K562 (cell line): Measurements from ENCODE around the gene NDUFS6. TPM values are rescaled to one million over a fixed set of nuclear protein-coding genes. Genes with fewer than 3 reads are reported as not detected.

ENCODE experiments used
- ATAC-seq: fragments of 200-7000 bp; cut with Tn5 transposase; 3 replicates; pipeline ENCODE4 v1.9.1; 2020; ENCODE audit warnings: moderate library complexity
- BruUV-seq: library from RNA; stranded (reverse); fragments of 400-500 nt; replicated peaks from 2 replicates; lab custom pipeline; 2021; lab: Mats Ljungman, UMichigan
- CTCF ChIA-PET: fragments of 300-600 bp; formaldehyde crosslinking; extraction: SDS; loops from one replicate; lab custom pipeline; 2021; ENCODE audit warnings: low intra/inter-chr PET ratio; lab: Yijun Ruan, JAX
- POLR2A ChIA-PET: fragments of 300-600, 350-650 bp; sonication (Branson Sonifier 250); formaldehyde crosslinking; extraction: SDS; loops from one replicate; lab custom pipeline; 2021; ENCODE audit warnings: antibody characterized with exemption, inconsistent platforms; lab: Yijun Ruan, JAX
- DNase-seq, 4 experiments: peaks; one replicate each; pipeline versions ENCODE4 v3.0.0 to v3.0.0-alpha.2; 2011 to 2018; ENCODE audit warnings: low spot score in 3 of 4, mixed read lengths in 3 of 4; ENCODE audit errors: extremely low read depth in 1 of 4
- FAIRE-seq: peaks from 2 replicates; lab custom pipeline; 2011; peaks lifted over from hg19 to GRCh38; lab: Jason Lieb, UNC
- H2AFZ ChIP-seq: 2 replicates; pipeline ENCODE4 v1.6.0; 2011; ENCODE audit warnings: low read depth, low read length, control low read depth, inconsistent platforms
- H3K27ac ChIP-seq: fragments of 200-600 bp; 3 replicates; pipeline ENCODE4 v1.8.0; 2011; ENCODE audit warnings: low read depth, mild to moderate bottlenecking, control low read depth, inconsistent platforms, low read length, moderate library complexity, mixed read lengths; ENCODE audit errors: extremely low read depth
- H3K27me3 ChIP-seq, 2 experiments: fragments of 300-600 bp in 1 of 2; 2 replicates in 1 of 2; 3 replicates in 1 of 2; pipeline versions ENCODE4 v1.6.0 to v1.8.0; 2011; ENCODE audit warnings: inconsistent platforms in 2 of 2, low read length in 2 of 2, mild to moderate bottlenecking in 1 of 2, mixed read lengths in 1 of 2, moderate library complexity in 1 of 2; ENCODE audit not compliant: control insufficient read depth in 2 of 2, insufficient read depth in 2 of 2
- H3K36me3 ChIP-seq: fragments of 300-600 bp; 3 replicates; pipeline ENCODE4 v1.8.0; 2011; ENCODE audit warnings: mild to moderate bottlenecking, low read length, inconsistent platforms; ENCODE audit not compliant: control insufficient read depth, insufficient read depth
- H3K4me1 ChIP-seq, 2 experiments: fragments of 200-600 bp in 1 of 2; replicated peaks in 1 of 2; 2 replicates in 1 of 2; 3 replicates in 1 of 2; pipeline versions ENCODE4 v1.5.1 to v1.8.0; 2011; ENCODE audit warnings: inconsistent platforms in 2 of 2, low read length in 2 of 2, mild to moderate bottlenecking in 1 of 2, mixed read lengths in 1 of 2, moderate library complexity in 1 of 2; ENCODE audit not compliant: control insufficient read depth in 2 of 2, insufficient read depth in 2 of 2
- H3K4me2 ChIP-seq: 2 replicates; pipeline ENCODE4 v1.6.1; 2011; ENCODE audit warnings: low read length, control low read depth, inconsistent platforms, mixed read lengths; ENCODE audit not compliant: insufficient read depth
- H3K4me3 ChIP-seq: fragments of 200-600 bp; sonication (generic), shearing (Covaris generic); 2 replicates; pipeline ENCODE4 v1.5.1; 2016; ENCODE audit warnings: control low read depth, inconsistent platforms
- H3K79me2 ChIP-seq: fragments of 200-600 bp; 3 replicates; pipeline ENCODE4 v1.8.0; 2011; ENCODE audit warnings: low read length, inconsistent platforms; ENCODE audit not compliant: control insufficient read depth, insufficient read depth
- H3K9ac ChIP-seq, 2 experiments: 2 replicates each; pipeline versions ENCODE4 v1.6.0 to v1.6.1; 2011; ENCODE audit warnings: low read depth in 2 of 2, low read length in 2 of 2, control low read depth in 1 of 2, inconsistent platforms in 1 of 2, mild to moderate bottlenecking in 1 of 2, mixed read lengths in 1 of 2; ENCODE audit not compliant: insufficient read depth in 1 of 2
- H3K9me1 ChIP-seq: one replicate; pipeline ENCODE4 v1.6.0; 2011; ENCODE audit warnings: inconsistent platforms, mild to moderate bottlenecking, low read length, moderate library complexity; ENCODE audit not compliant: control insufficient read depth, insufficient read depth
- H3K9me3 ChIP-seq: replicated peaks from 2 replicates; pipeline ENCODE4 v1.5.1; 2011; ENCODE audit warnings: low read depth, low read length, inconsistent platforms; ENCODE audit not compliant: control insufficient read depth, insufficient read depth
- H4K20me1 ChIP-seq: replicated peaks from 2 replicates; pipeline ENCODE4 v1.6.1; 2011; ENCODE audit warnings: low read length, inconsistent platforms, mixed read lengths; ENCODE audit not compliant: control insufficient read depth, insufficient read depth
- JUN ChIP-seq, 2 experiments: sonication (generic) in 1 of 2; formaldehyde crosslinking in 1 of 2; IDR thresholded peaks; 2 replicates each; pipeline versions ENCODE4 v1.6.1 to v1.8.0; 2012 to 2022; ENCODE audit warnings: borderline replicate concordance in 2 of 2, mild to moderate bottlenecking in 2 of 2, improper control_type of control experiment in 1 of 2, low read depth in 1 of 2, low read length in 1 of 2, missing genetic modification reagents in 1 of 2
- POU5F1 ChIP-seq: fragments of 150-350 bp; IDR thresholded peaks from 2 replicates; pipeline ENCODE4 v1.6.1; 2014; ENCODE audit warnings: borderline replicate concordance, low read length, low read depth, mild to moderate bottlenecking; ENCODE audit not compliant: partially characterized antibody
- TAL1 ChIP-seq: fragments of 450-650 bp; IDR thresholded peaks from 2 replicates; pipeline ENCODE4 v1.6.1; 2016; ENCODE audit warnings: mild to moderate bottlenecking
- WGBS: fragments of 100-300 bp; shearing (Covaris generic); methylation state at CpG from one replicate; pipeline ENCODE4 v1.1.6; 2016; ENCODE audit warnings: low coverage, mixed read lengths; ENCODE audit not compliant: insufficient coverage; ENCODE audit errors: missing lambda C conversion rate; 5-methylcytosine and 5-hydroxymethylcytosine counted together
- in situ Hi-C: fragments of 300-500 bp; cut with MboI; formaldehyde crosslinking; loops from 4 replicates; pipeline ENCODE4 v1.15.0; 2018; ENCODE audit warnings: inconsistent platforms, mixed read lengths
- intact Hi-C: fragments of 100-400 bp; cut with micrococcal nuclease; formaldehyde crosslinking; loops from 2 replicates; pipeline ENCODE4 v1.14.2; 2022
- polyA plus RNA-seq, 8 experiments: library from polyadenylated mRNA; depleted of rRNA in 4 of 8; stranded (reverse) in 5 of 8; unstranded in 3 of 8; fragments of >200 nt; fragmentation: Nextera tagmentation in 2 of 8; fragmentation: Illumina TruSeq in 1 of 8; extraction: Ambion mirVana in 2 of 8; extraction: Trizol in 1 of 8; gene quantifications; 2 replicates each; pipeline versions ENCODE4 v1.2.1 to v1.2.3, GENCODE V29; 2011 to 2014; ENCODE audit warnings: inconsistent platforms in 1 of 8, missing spikeins in 1 of 8
- total RNA-seq, 7 experiments: library from RNA; depleted of rRNA in 6 of 7; stranded (reverse); fragments of >200 nt in 6 of 7; fragmentation: Illumina TruSeq in 2 of 7; extraction: Trizol in 2 of 7; gene quantifications; 2 replicates each; pipeline versions ENCODE4 v1.2.1 to v1.2.3, GENCODE V29; 2011 to 2021; ENCODE audit warnings: low replicate concordance in 1 of 7
- TF ChIP-seq, protein P1 (sequence below): fragments of 450-650 bp; formaldehyde crosslinking; IDR thresholded peaks from 2 replicates; pipeline ENCODE4 v1.4.0; 2022; ENCODE audit warnings: mild to moderate bottlenecking, moderate library complexity
- TF ChIP-seq, protein P2 (sequence below): fragments of 250-450 bp; sonication (Bioruptor Pico); IDR thresholded peaks from 2 replicates; pipeline ENCODE4 v1.9.0; 2021; ENCODE audit warnings: mild to moderate bottlenecking, inconsistent platforms
- TF ChIP-seq, protein P3 (sequence below), 3 experiments: IDR thresholded peaks in 2 of 3; conservative IDR thresholded peaks in 1 of 3; 2 replicates each; pipeline ENCODE4 v1.5.1; 2011 to 2012; ENCODE audit warnings: low read length in 3 of 3, mild to moderate bottlenecking in 3 of 3, control low read depth in 2 of 3, improper control_type of control experiment in 1 of 3, inconsistent platforms in 1 of 3, low read depth in 1 of 3, mixed read lengths in 1 of 3, moderate library complexity in 1 of 3; ENCODE audit not compliant: insufficient read depth in 2 of 3

The NDUFS6 gene
- total and polyA plus RNA-seq, 9 of the 15 experiments (the other 6 are each of a cell fraction or from before 2014, with no cell fraction given): 36.1 to 291 (median 77.0) TPM

DNA sequence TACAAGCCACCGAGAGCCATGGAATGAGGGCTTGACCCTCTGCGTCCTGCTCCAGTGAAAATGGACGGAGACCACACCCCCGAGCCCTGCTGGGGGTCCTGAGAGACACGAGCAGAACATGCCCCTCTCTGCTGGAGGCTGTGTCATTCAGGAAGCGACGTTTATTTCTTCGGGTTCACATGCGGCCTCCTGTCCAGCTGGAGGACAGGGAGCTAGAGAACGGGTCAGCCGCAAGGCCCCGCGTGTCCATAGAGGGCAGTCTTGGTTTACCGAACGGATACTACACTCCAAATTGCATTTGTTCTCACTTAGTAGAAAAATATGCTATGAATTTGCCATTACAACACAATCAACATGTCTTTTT lies 37.7 kb upstream of the NDUFS6 start:
- peaks cover 0 to 9% of the 10 kb centered on the region in 2 experiments; a peak in 1 of 5 replicates for H3K4me1 ChIP-seq
- no peak overlapping the region for H3K4me3 ChIP-seq
- no peak overlapping the region for H2AFZ ChIP-seq
- H3K9me3 ChIP-seq: peaks cover 2% of the 10 kb centered on the region; the same call in 1 of the 2 replicates
- in situ Hi-C loops (no loop called here), intact Hi-C loops (loop anchor here (1.0 to 2.0 kb wide), 2 partner anchors 253 to 275 kb away; no protein-coding TSS in a partner anchor)
- H3K27me3 ChIP-seq: peaks cover 69 to 84% of the 10 kb centered on the region in 2 experiments
- WGBS: under 1% methylated on average over 15 of the region's 15 CpGs
- ChIA-PET POLR2A (interaction anchor here (0.6 kb wide), 1 partner anchor 729 kb away, joined by 4 read pairs; no protein-coding TSS in a partner anchor), CTCF (interaction anchor here (0.6 to 3.1 kb wide), 3 partner anchors 71 to 276 kb away, joined by 3 to 10 read pairs (median 4); no protein-coding TSS in a partner anchor)
- FAIRE-seq: peak; percentile 93
- H3K79me2 ChIP-seq: no peaks in the 10 kb centered on the region
- H3K27ac ChIP-seq: no peak overlapping the region
- H3K4me2 ChIP-seq: no peak overlapping the region
- no TSS peak for BruUV-seq
- 0 out of 2 replicates have a peak, but pooled peaks cover 3% of the 10 kb centered on the region for H4K20me1 ChIP-seq
- H3K9me1 ChIP-seq: peaks cover 3% of the 10 kb centered on the region
- no peaks in the 10 kb centered on the region for H3K36me3 ChIP-seq
- DNase-seq: peak; percentile 51 to 78 (median 63)
- no peak overlapping the region for H3K9ac ChIP-seq
- peak; percentile 95 for ATAC-seq
- TF ChIP-seq JUN (IDR thresholded peaks at IDR 0.05; ENCODE audit: borderline replicate concordance, low read depth, low read length) (no peak), JUN (CRISPR knock-in tag; IDR thresholded peaks at IDR 0.05; ENCODE audit: borderline replicate concordance) (no peak), TAL1 (no peak), POU5F1 (no peak)
- TF ChIP-seq, protein P1, sequence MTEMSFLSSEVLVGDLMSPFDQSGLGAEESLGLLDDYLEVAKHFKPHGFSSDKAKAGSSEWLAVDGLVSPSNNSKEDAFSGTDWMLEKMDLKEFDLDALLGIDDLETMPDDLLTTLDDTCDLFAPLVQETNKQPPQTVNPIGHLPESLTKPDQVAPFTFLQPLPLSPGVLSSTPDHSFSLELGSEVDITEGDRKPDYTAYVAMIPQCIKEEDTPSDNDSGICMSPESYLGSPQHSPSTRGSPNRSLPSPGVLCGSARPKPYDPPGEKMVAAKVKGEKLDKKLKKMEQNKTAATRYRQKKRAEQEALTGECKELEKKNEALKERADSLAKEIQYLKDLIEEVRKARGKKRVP (CRISPR knock-in tag): no peak
- TF ChIP-seq, protein P2, sequence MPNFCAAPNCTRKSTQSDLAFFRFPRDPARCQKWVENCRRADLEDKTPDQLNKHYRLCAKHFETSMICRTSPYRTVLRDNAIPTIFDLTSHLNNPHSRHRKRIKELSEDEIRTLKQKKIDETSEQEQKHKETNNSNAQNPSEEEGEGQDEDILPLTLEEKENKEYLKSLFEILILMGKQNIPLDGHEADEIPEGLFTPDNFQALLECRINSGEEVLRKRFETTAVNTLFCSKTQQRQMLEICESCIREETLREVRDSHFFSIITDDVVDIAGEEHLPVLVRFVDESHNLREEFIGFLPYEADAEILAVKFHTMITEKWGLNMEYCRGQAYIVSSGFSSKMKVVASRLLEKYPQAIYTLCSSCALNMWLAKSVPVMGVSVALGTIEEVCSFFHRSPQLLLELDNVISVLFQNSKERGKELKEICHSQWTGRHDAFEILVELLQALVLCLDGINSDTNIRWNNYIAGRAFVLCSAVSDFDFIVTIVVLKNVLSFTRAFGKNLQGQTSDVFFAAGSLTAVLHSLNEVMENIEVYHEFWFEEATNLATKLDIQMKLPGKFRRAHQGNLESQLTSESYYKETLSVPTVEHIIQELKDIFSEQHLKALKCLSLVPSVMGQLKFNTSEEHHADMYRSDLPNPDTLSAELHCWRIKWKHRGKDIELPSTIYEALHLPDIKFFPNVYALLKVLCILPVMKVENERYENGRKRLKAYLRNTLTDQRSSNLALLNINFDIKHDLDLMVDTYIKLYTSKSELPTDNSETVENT: no peak
- TF ChIP-seq, protein P3, sequence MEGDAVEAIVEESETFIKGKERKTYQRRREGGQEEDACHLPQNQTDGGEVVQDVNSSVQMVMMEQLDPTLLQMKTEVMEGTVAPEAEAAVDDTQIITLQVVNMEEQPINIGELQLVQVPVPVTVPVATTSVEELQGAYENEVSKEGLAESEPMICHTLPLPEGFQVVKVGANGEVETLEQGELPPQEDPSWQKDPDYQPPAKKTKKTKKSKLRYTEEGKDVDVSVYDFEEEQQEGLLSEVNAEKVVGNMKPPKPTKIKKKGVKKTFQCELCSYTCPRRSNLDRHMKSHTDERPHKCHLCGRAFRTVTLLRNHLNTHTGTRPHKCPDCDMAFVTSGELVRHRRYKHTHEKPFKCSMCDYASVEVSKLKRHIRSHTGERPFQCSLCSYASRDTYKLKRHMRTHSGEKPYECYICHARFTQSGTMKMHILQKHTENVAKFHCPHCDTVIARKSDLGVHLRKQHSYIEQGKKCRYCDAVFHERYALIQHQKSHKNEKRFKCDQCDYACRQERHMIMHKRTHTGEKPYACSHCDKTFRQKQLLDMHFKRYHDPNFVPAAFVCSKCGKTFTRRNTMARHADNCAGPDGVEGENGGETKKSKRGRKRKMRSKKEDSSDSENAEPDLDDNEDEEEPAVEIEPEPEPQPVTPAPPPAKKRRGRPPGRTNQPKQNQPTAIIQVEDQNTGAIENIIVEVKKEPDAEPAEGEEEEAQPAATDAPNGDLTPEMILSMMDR (IDR thresholded peaks at IDR 0.05 in 2 of 3, conservative IDR thresholded peaks at IDR 0.05 in 1 of 3; ENCODE audit: insufficient read depth in 2 of 3, low read depth in 1 of 3, low read length in 3 of 3): peak; percentile 83 to 88 (median 87)
